ENCODE data around the gene DSCAML1. TPM values are rescaled to one million over a fixed set of nuclear protein-coding genes. Genes with fewer than 3 reads are reported as not detected.

DSCAML1 gene
- total RNA-seq, 1 experiment from 2014 or later = not detected

GRCh38 chr11:117623831-117624271, 173.2 kb downstream of the DSCAML1 start:
- no peak for ATAC-seq
- CTCF ChIA-PET = interaction anchor here (1.4 kb wide), 1 partner anchor 198 kb away, joined by 4 read pairs; no protein-coding TSS in a partner anchor

More at GRCh38 chr11:117623831-117624271, 173.2 kb downstream of the DSCAML1 start:
- no peaks in the 10 kb centered on the region for H3K9me2 ChIP-seq (ENCODE audit: insufficient read depth)
- no peak overlapping the region for H3K4me3 ChIP-seq (replicated peaks in 1 of 2; ENCODE audit: low read depth in 1 of 2, low read length in 2 of 2)
- H3K4me2 ChIP-seq (ENCODE audit: low read length) = no peak overlapping the region
- H2AFZ ChIP-seq (ENCODE audit: low read depth, low read length, poor library complexity, severe bottlenecking) = no peak overlapping the region
- DNase-seq (ENCODE audit: low read depth, low spot score) = no peak
- H3K27ac ChIP-seq (ENCODE audit: low read depth, low read length) = no peak overlapping the region
- H4K20me1 ChIP-seq (ENCODE audit: insufficient read depth) = no peaks in the 10 kb centered on the region
- TF ChIP-seq JUND (IDR thresholded peaks at IDR 0.05) (no peak), ATF3 (IDR thresholded peaks at IDR 0.05) (no peak), CTCF (IDR thresholded peaks at IDR 0.05 in 2 of 3, conservative IDR thresholded peaks at IDR 0.05 in 1 of 3; ENCODE audit: borderline replicate concordance in 1 of 3, insufficient read depth in 1 of 3, low read depth in 2 of 3, low read length in 2 of 3) (no peak), REST (IDR thresholded peaks at IDR 0.05; ENCODE audit: low read depth) (no peak), ZFX (IDR thresholded peaks at IDR 0.05) (no peak), FOSL1 (IDR thresholded peaks at IDR 0.05; ENCODE audit: low read depth) (no peak), SP1 (IDR thresholded peaks at IDR 0.05; ENCODE audit: low read depth) (no peak)
- intact Hi-C loops (cut with micrococcal nuclease) = no loop called here
- H3K9me3 ChIP-seq (ENCODE audit: control insufficient read depth in 1 of 2, insufficient read depth in 1 of 2, low read depth in 1 of 2, low read length in 2 of 2) = peaks cover 11 to 13% of the 10 kb centered on the region in 2 experiments; a peak in 3 of 4 replicates
- ChIA-PET POLR2A (no interaction called here), RAD21 (ENCODE audit: low non-redundant PET in 1 of 2, low total read pairs in 2 of 2, uncharacterized antibody in 2 of 2, unreplicated experiment in 2 of 2) (no interaction called here)
- H3K27me3 ChIP-seq (ENCODE audit: insufficient read depth, low read length) = peaks cover 15% of the 10 kb centered on the region; the same call in 1 of the 2 replicates
- no peak overlapping the region for H3K9ac ChIP-seq (ENCODE audit: low read length)
- H3K36me3 ChIP-seq (ENCODE audit: control insufficient read depth in 1 of 2, insufficient read depth in 2 of 2, low read length in 2 of 2) = no peaks in the 10 kb centered on the region
- H3K79me2 ChIP-seq (ENCODE audit: insufficient read depth, low read length) = no peaks in the 10 kb centered on the region
- BruUV-seq (replicated peaks) = no TSS peak
- H3K4me1 ChIP-seq (ENCODE audit: control insufficient read depth in 1 of 2, insufficient read depth in 2 of 2, low read length in 2 of 2) = no peaks in the 10 kb centered on the region

Measured in HCT116 (cell line).